ENCODE data around the gene FERMT1. TPM values are rescaled to one million over a fixed set of nuclear protein-coding genes. Genes with fewer than 3 reads are reported as not detected.

FERMT1 gene
- 1 to 10 TPM; 2.8 to 4.5 (median 4.0) TPM for polyA plus RNA-seq (ENCODE audit: insufficient read depth in 1 of 5, insufficient read length in 5 of 5, low replicate concordance in 1 of 5)
- long read RNA-seq, donor 1 = 0 reads
- long read RNA-seq, donor 2 = 0 reads
- long read RNA-seq, donor 3 = 0 reads
- long read RNA-seq, donor 4 = 0 reads
- long read RNA-seq, donor 5 = 0 reads
- long read RNA-seq, donor 6 = 0 reads
- long read RNA-seq, donor 7 = 0 reads
- long read RNA-seq, donor 8, full-length matches to known transcripts = 1 of 1 reads
- long read RNA-seq, donor 8, partial matches to known transcripts = 0 of 1 reads
- long read RNA-seq, donor 8, other reads (novel, unspliced or antisense) = 0 of 1 reads

- DNase-seq = peak; percentile 19 to 23
These were observed at the start of gene FERMT1 for GRCh38 chr20:6122873-6123648. Gene FERMT1, minus strand, starts transcription at chr20:6123030. Its CDS starts 3,476 bp downstream, at chr20:6119554.

GRCh38 chr20:6169251-6169650 lies 46.4 kb upstream of the FERMT1 start:
- DNase-seq = no peak

- no peak for DNase-seq
These were observed 45.4 kb upstream of the FERMT1 start for GRCh38 chr20:6168204-6168603.

GRCh38 chr20:6165346-6165745 lies 42.5 kb upstream of the FERMT1 start:
- no peak for DNase-seq

- no peak for DNase-seq
These were observed 41.9 kb upstream of the FERMT1 start for GRCh38 chr20:6164421-6165341.

- no peak for DNase-seq
These were observed 37.9 kb upstream of the FERMT1 start for GRCh38 chr20:6160736-6161135.

- no peak for DNase-seq
These were observed 34.5 kb upstream of the FERMT1 start for GRCh38 chr20:6157345-6157744.

- no peak for DNase-seq
These were observed 29.9 kb upstream of the FERMT1 start for GRCh38 chr20:6152777-6153176.

GRCh38 chr20:6148073-6148472 lies 25.2 kb upstream of the FERMT1 start:
- DNase-seq = no peak

- peak in 1 of 2 donors; percentile 45 for DNase-seq
These were observed 19.6 kb upstream of the FERMT1 start for GRCh38 chr20:6142348-6142993.

GRCh38 chr20:6140947-6141346 lies 18.1 kb upstream of the FERMT1 start:
- no peak for DNase-seq

GRCh38 chr20:6135347-6135746 lies 12.5 kb upstream of the FERMT1 start:
- no peak for DNase-seq

GRCh38 chr20:6134592-6134991 lies 11.8 kb upstream of the FERMT1 start:
- no peak for DNase-seq

- DNase-seq = no peak
These were observed 7.2 kb upstream of the FERMT1 start for GRCh38 chr20:6130045-6130444.

- DNase-seq = no peak
These were observed 5.0 kb upstream of the FERMT1 start for GRCh38 chr20:6127825-6128224.

- no peak for DNase-seq
These were observed 4.0 kb upstream of the FERMT1 start for GRCh38 chr20:6126846-6127245.

GRCh38 chr20:6123649-6124014 lies 802 bp upstream of the FERMT1 start:
- no peak for DNase-seq

GRCh38 chr20:6122111-6122872 lies 538 bp downstream of the FERMT1 start:
- DNase-seq = peak; percentile 16 to 29

- no peak for DNase-seq
These were observed 1.3 kb downstream of the FERMT1 start for GRCh38 chr20:6121504-6121903.

- no peak for DNase-seq
These were observed 2.3 kb downstream of the FERMT1 start for GRCh38 chr20:6120491-6120988.

- DNase-seq = no peak
These were observed 6.1 kb downstream of the FERMT1 start for GRCh38 chr20:6116758-6117157.
